Endothelial cell of hepatic sinusoid (primary cell): ENCODE data around the gene NPLOC4.
"Not testable (repeated sequence)": the region's sequence is repeated elsewhere in the genome, so short reads cannot be mapped to it uniquely, and the experiment has no call there.

ENCODE experiments used
- in situ Hi-C: cut with HindIII; loops from 2 replicates; pipeline ENCODE4 v1.10.0; 2017; ENCODE audit warnings: low sequenced_read_pairs

NPLOC4 gene

GRCh38 chr17:81636505-81637288, at the start of gene NPLOC4, which contains the start of gene TSPAN10:
Gene NPLOC4 (minus strand): TSS chr17:81637112. CDS start chr17:81636930, 182 bp downstream.
Gene TSPAN10 (plus strand): TSS chr17:81637196. CDS start chr17:81642413, 5,217 bp downstream.
- in situ Hi-C loops, result no loop called here

GRCh38 chr17:81686614-81687013, 49.7 kb upstream of the NPLOC4 start:
- in situ Hi-C loops, result loop anchor here (5.0 kb wide), 1 partner anchor 109 kb away; no protein-coding TSS in a partner anchor

- in situ Hi-C loops, result loop anchor here (5.0 kb wide), 1 partner anchor 108 kb away; no protein-coding TSS in a partner anchor
Measured at GRCh38 chr17:81685108-81685507, 48.2 kb upstream of the NPLOC4 start.

- in situ Hi-C loops, result no loop called here
Measured at GRCh38 chr17:81684442-81684911, 47.6 kb upstream of the NPLOC4 start.

GRCh38 chr17:81683584-81684441, 46.9 kb upstream of the NPLOC4 start, which contains the start of the genes ARL16 and HGS:
Gene ARL16 (minus strand): TSS chr17:81683797. CDS start chr17:81683753, 44 bp downstream.
Gene HGS (plus strand): TSS chr17:81684011. CDS start chr17:81684067, 56 bp downstream.
- in situ Hi-C loops, result no loop called here

- in situ Hi-C loops, result no loop called here
Measured at GRCh38 chr17:81683208-81683583, 46.3 kb upstream of the NPLOC4 start.

GRCh38 chr17:81682565-81683207, 45.8 kb upstream of the NPLOC4 start:
- in situ Hi-C loops, result no loop called here

GRCh38 chr17:81681672-81682071, 44.8 kb upstream of the NPLOC4 start:
- in situ Hi-C loops, result no loop called here

GRCh38 chr17:81680150-81680549, 43.2 kb upstream of the NPLOC4 start:
- in situ Hi-C loops, result no loop called here

GRCh38 chr17:81676906-81677305, 40.0 kb upstream of the NPLOC4 start:
- in situ Hi-C loops, result no loop called here

- in situ Hi-C loops, result not testable (repeated sequence)
Measured at GRCh38 chr17:81675515-81676221, 38.8 kb upstream of the NPLOC4 start.

GRCh38 chr17:81673561-81674258, 36.8 kb upstream of the NPLOC4 start:
- in situ Hi-C loops, result no loop called here

GRCh38 chr17:81672954-81673353, 36.0 kb upstream of the NPLOC4 start:
- in situ Hi-C loops, result no loop called here

GRCh38 chr17:81672504-81672903, 35.6 kb upstream of the NPLOC4 start:
- in situ Hi-C loops, result no loop called here

- in situ Hi-C loops, result no loop called here
Measured at GRCh38 chr17:81667754-81668153, 30.8 kb upstream of the NPLOC4 start.

GRCh38 chr17:81666342-81667191, 29.7 kb upstream of the NPLOC4 start, which contains the start of the genes CCDC137 and OXLD1:
Gene CCDC137 (plus strand): TSS chr17:81666737. CDS start chr17:81666767, 30 bp downstream.
Gene OXLD1 (minus strand): TSS chr17:81666605. CDS start chr17:81666577, 28 bp downstream.
- in situ Hi-C loops, result no loop called here

- in situ Hi-C loops, result no loop called here
Measured at GRCh38 chr17:81666092-81666341, 29.1 kb upstream of the NPLOC4 start.

GRCh38 chr17:81665205-81666091, 28.5 kb upstream of the NPLOC4 start:
- in situ Hi-C loops, result no loop called here
